Measurements from ENCODE around the gene CYP27B1. TPM values are rescaled to one million over a fixed set of nuclear protein-coding genes. Genes with fewer than 3 reads are reported as not detected.

The CYP27B1 gene
- total and polyA plus RNA-seq, 2 donors (not counting 3 experiments of a cell fraction or from before 2014, with no cell fraction given): 0.62 to 2.7 TPM

GRCh38 chr12:57744194-57744776 is 22.6 kb downstream of the CYP27B1 start:
- peaks cover 10% of the 10 kb centered on the region for H3K4me1 ChIP-seq (ENCODE audit: control insufficient read depth, extremely low read depth, insufficient read depth, low read length)
- intact Hi-C loops (cut with micrococcal nuclease) (no loop called here), dilution Hi-C loops (cut with MboI; ENCODE audit: extremely low pct_ligation_motif_present, low sequenced_read_pairs) (no loop called here)
- peak overlapping the region; percentile 68 for H3K27ac ChIP-seq (ENCODE audit: insufficient read depth, low read depth, low read length)
- H3K79me2 ChIP-seq (ENCODE audit: control insufficient read depth, insufficient read depth, low read length): no peaks in the 10 kb centered on the region
- FAIRE-seq (no peak), DNase-seq (ENCODE audit: low read depth, low spot score) (no peak)
- H3K9ac ChIP-seq (replicated peaks; ENCODE audit: extremely low read depth, insufficient read depth, low read length): peak overlapping the region; percentile 88
- TF ChIP-seq MAX (IDR thresholded peaks at IDR 0.05; ENCODE audit: insufficient read depth, insufficient read length) (no peak), FOS (IDR thresholded peaks at IDR 0.05; ENCODE audit: borderline replicate concordance, insufficient read depth, low read length) (no peak), JUN (IDR thresholded peaks at IDR 0.05; ENCODE audit: borderline replicate concordance, insufficient read depth, insufficient read length, low read depth) (no peak), MYC (IDR thresholded peaks at IDR 0.05; ENCODE audit: low read depth, low read length) (no peak), POLR2AphosphoS5 (IDR thresholded peaks at IDR 0.05; ENCODE audit: insufficient read depth, low read depth, low read length) (no peak), GATA2 (IDR thresholded peaks at IDR 0.05; ENCODE audit: insufficient read depth, insufficient read length, low read depth, low read length) (no peak), POLR2A (IDR thresholded peaks at IDR 0.05; ENCODE audit: low read depth, low read length) (no peak)
- H4K20me1 ChIP-seq (replicated peaks; ENCODE audit: control insufficient read depth, extremely low read depth, insufficient read depth, low read length): no peaks in the 10 kb centered on the region
- BruUV-seq (replicated peaks): TSS peak; percentile 2
- H3K4me3 ChIP-seq (replicated peaks in 1 of 3; ENCODE audit: insufficient read depth in 1 of 3, low read depth in 1 of 3, low read length in 3 of 3): peak overlapping the region; percentile 44 to 88 (median 75)
- no peaks in the 10 kb centered on the region for H3K9me1 ChIP-seq (replicated peaks; ENCODE audit: control insufficient read depth, extremely low read depth, insufficient read depth, low read length)
- H3K9me3 ChIP-seq (replicated peaks; ENCODE audit: control insufficient read depth, insufficient read depth, low read length): no peaks in the 10 kb centered on the region
- ChIA-PET CTCF (interaction anchor here (1.3 to 2.6 kb wide), 5 partner anchors 9 to 18 kb away, joined by 5 to 20 read pairs (median 5); no protein-coding TSS in a partner anchor), POLR2A (interaction anchor here (0.5 to 1.2 kb wide), 3 partner anchors 28 to 199 kb away, joined by 3 to 8 read pairs (median 4); partner anchors contain the start of genes EEF1AKMT3 and METTL1)
- H2AFZ ChIP-seq (ENCODE audit: low read depth, low read length): peak overlapping the region; percentile 44
- peaks cover 20 to 22% of the 10 kb centered on the region in 2 experiments for H3K27me3 ChIP-seq (ENCODE audit: control insufficient read depth in 2 of 2, insufficient read depth in 2 of 2, low read length in 2 of 2)
- H3K36me3 ChIP-seq (ENCODE audit: control insufficient read depth in 2 of 2, extremely low read depth in 1 of 2, insufficient read depth in 2 of 2, low read length in 2 of 2): peaks cover 4 to 12% of the 10 kb centered on the region in 2 experiments
- peak overlapping the region; percentile 76 for H3K4me2 ChIP-seq (ENCODE audit: insufficient read depth, low read length)

GRCh38 chr12:57743769-57744168 is 23.1 kb downstream of the CYP27B1 start:
- dilution Hi-C loops (cut with MboI; ENCODE audit: extremely low pct_ligation_motif_present, low sequenced_read_pairs): no loop called here
- DNase-seq (ENCODE audit: low read depth, low spot score) (no peak), FAIRE-seq (no peak)
- Histone ChIP-seq H3K9ac (replicated peaks; ENCODE audit: extremely low read depth, insufficient read depth, low read length) (no peak overlapping the region), H3K4me3 (replicated peaks in 1 of 3; ENCODE audit: insufficient read depth in 1 of 3, low read depth in 1 of 3, low read length in 3 of 3) (no peak overlapping the region), H3K4me2 (ENCODE audit: insufficient read depth, low read length) (no peak overlapping the region), H3K9me1 (replicated peaks; ENCODE audit: control insufficient read depth, extremely low read depth, insufficient read depth, low read length) (no peaks in the 10 kb centered on the region), H3K9me3 (replicated peaks; ENCODE audit: control insufficient read depth, insufficient read depth, low read length) (no peaks in the 10 kb centered on the region), H4K20me1 (replicated peaks; ENCODE audit: control insufficient read depth, extremely low read depth, insufficient read depth, low read length) (no peaks in the 10 kb centered on the region), H3K4me1 (ENCODE audit: control insufficient read depth, extremely low read depth, insufficient read depth, low read length) (peaks cover 10% of the 10 kb centered on the region), H3K27me3 (ENCODE audit: control insufficient read depth in 2 of 2, insufficient read depth in 2 of 2, low read length in 2 of 2) (peaks cover 25 to 27% of the 10 kb centered on the region in 2 experiments), H3K36me3 (ENCODE audit: control insufficient read depth in 2 of 2, extremely low read depth in 1 of 2, insufficient read depth in 2 of 2, low read length in 2 of 2) (peaks cover 4 to 7% of the 10 kb centered on the region in 2 experiments), H3K27ac (ENCODE audit: insufficient read depth, low read depth, low read length) (no peak overlapping the region), H3K79me2 (ENCODE audit: control insufficient read depth, insufficient read depth, low read length) (no peaks in the 10 kb centered on the region), H2AFZ (ENCODE audit: low read depth, low read length) (no peak overlapping the region)
- TF ChIP-seq JUN (IDR thresholded peaks at IDR 0.05; ENCODE audit: borderline replicate concordance, insufficient read depth, insufficient read length, low read depth): no peak
- no peak for TF ChIP-seq EZH2 (IDR thresholded peaks at IDR 0.05; ENCODE audit: borderline replicate concordance, low read depth, low read length, severe bottlenecking)
- TF ChIP-seq FOS (IDR thresholded peaks at IDR 0.05; ENCODE audit: borderline replicate concordance, insufficient read depth, low read length): no peak
- intact Hi-C loops (cut with micrococcal nuclease): no loop called here
- CTCF ChIA-PET: interaction anchor here (1.5 to 2.6 kb wide), 4 partner anchors 8 to 17 kb away, joined by 5 to 20 read pairs (median 8); no protein-coding TSS in a partner anchor
- POLR2A ChIA-PET: no interaction called here
- no TSS peak for BruUV-seq (replicated peaks)

All from endothelial cell of umbilical vein (primary cell).